HT-29 (cell line): ENCODE data around the gene SMARCD1. TPM values are rescaled to one million over a fixed set of nuclear protein-coding genes. Genes with fewer than 3 reads are reported as not detected.
"Not testable (repeated sequence)": the region's sequence is repeated elsewhere in the genome, so short reads cannot be mapped to it uniquely, and the experiment has no call there.

Experiments
- DNase-seq: peaks from one replicate; pipeline ENCODE4 v3.0.0-alpha.2; 2015; ENCODE audit warnings: low spot score
- total RNA-seq: library from RNA; depleted of rRNA; stranded (reverse); fragments of >200 nt; shearing (Covaris generic); gene quantifications from 2 replicates; pipeline ENCODE4 v1.2.3, GENCODE V29; 2014; rRNA removed

The SMARCD1 gene
- total RNA-seq, 1 experiment from 2014 or later = 74.8 TPM

DNA sequence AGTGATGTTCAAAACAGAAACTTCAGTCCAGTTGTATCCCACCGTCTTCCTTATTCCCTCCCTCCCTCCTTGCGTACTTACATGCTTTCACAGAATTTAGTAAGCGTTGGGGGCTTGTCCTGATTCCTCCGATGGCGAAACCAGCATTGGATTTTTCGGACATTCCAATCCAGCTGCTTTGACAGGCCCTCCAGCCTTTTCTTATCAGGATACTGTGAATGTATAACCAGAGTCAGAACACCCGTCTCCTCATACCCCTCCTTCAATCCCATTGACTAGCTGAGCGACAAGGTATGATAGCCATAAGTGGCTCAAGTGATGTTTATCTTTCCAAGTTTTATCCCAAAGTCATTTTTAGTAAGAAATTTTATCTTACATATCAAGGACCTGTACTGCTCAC, 57.9 kb downstream of the SMARCD1 start:
- no peak for DNase-seq

DNA sequence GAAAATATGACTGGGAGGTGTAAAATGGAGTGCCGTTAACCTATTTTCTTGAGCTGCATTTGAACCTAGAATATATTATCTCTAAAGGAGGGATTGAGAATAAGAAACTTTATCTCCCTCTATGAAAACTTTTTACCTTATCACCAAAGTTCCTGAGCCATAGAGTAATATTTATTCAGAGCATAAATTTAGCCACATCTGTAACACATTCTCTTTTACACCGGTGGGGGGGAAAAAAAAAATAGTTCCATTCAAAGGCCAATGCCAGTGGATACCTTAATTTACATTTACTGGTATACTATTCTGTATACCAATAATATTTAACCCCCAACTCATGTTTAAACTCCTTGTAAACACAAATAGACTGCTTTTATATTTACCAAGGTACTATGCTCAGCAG, 60.3 kb downstream of the SMARCD1 start:
- no peak for DNase-seq

GRCh38 chr12:50147281-50147680, 62.1 kb downstream of the SMARCD1 start:
- no peak for DNase-seq

DNA sequence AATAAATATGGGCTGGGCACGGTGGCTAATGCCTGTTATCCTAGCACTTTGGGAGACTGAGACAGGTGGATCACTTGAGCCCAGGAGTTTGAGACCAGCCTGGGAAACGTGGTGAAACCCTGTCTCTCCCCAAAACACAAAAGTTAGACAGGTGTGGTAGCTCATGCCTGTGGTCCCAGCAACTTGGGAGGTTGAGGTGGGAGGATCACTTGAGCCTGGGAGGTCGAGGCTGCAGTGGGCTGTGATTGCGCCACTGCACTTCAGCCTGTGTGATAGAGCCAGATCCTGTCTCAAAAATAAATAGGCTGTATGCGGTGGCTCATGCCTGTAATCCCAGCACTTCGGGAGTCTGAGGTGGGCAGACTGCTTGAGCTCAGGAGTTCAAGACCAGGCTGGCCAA, 62.9 kb downstream of the SMARCD1 start:
- not testable (repeated sequence) for DNase-seq

DNA sequence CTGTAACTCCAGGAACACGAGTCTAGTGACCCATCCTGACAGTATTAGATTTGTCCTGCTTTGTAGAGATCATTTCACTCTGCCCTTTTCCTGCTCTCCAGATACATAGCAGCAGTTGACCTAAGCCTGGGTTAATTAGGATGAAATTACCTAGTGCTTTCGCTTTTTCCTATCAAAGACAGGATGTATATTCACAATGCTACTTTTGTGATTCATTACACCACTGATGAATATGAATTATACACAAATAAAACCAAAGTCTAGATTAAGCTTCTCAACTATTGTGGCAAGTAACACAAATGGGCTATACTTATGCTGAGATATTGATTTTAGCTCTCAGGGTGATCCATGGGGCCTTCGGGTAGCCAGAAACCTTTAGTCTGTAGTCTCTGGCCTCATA, 64.2 kb downstream of the SMARCD1 start:
- DNase-seq = no peak

Other genes starting within 250 kb of the SMARCD1 start
- 2.5 and 2.9 TPM in 2 replicates for gene BCDIN3D, start 242.2 kb upstream of the SMARCD1 start, total RNA-seq
- gene FAIM2, start 181.4 kb upstream of the SMARCD1 start, total RNA-seq = 0.58 and 0.63 TPM in 2 replicates
- 0.10 and 0.21 TPM in 2 replicates for gene AQP2, start 134.6 kb upstream of the SMARCD1 start, total RNA-seq
- gene AQP5, start 123.5 kb upstream of the SMARCD1 start, total RNA-seq = 109 and 110 TPM in 2 replicates
- 1.8 and 2.0 TPM in 2 replicates for gene AQP6, start 112.4 kb upstream of the SMARCD1 start, total RNA-seq
- gene RACGAP1, start 59.8 kb upstream of the SMARCD1 start, total RNA-seq = 51.6 and 55.9 TPM in 2 replicates
- gene ASIC1, start 27.7 kb upstream of the SMARCD1 start, total RNA-seq = 6.7 and 7.0 TPM in 2 replicates
- gene GPD1, start 18.7 kb downstream of the SMARCD1 start, total RNA-seq = 8.0 and 9.5 TPM in 2 replicates
- 85.6 and 98.6 TPM in 2 replicates for gene COX14, start 26.9 kb downstream of the SMARCD1 start, total RNA-seq
- gene CERS5, start 82.0 kb downstream of the SMARCD1 start, total RNA-seq = 13.9 and 20.5 TPM in 2 replicates
- gene LIMA1, start 198.2 kb downstream of the SMARCD1 start, total RNA-seq = 81.4 and 91.1 TPM in 2 replicates